ENCODE data around the gene PRKN. TPM values are rescaled to one million over a fixed set of nuclear protein-coding genes. Genes with fewer than 3 reads are reported as not detected.

The PRKN gene
- total RNA-seq, 1 experiment from 2014 or later, result 0.34 TPM

GRCh38 chr6:162671580-162672165 is 55.9 kb downstream of the PRKN start:
- H3K36me3 Mint-ChIP-seq (ENCODE audit: insufficient read depth, unreplicated experiment), result no peaks in the 10 kb centered on the region
- no peaks in the 10 kb centered on the region for H3K27me3 Mint-ChIP-seq (ENCODE audit: insufficient read depth, unreplicated experiment)
- ChIA-PET POLR2A (no interaction called here), CTCF (no interaction called here)
- no peaks in the 10 kb centered on the region for H3K4me1 Mint-ChIP-seq (ENCODE audit: low read depth, unreplicated experiment)
- TF ChIP-seq CTCF (IDR thresholded peaks at IDR 0.05; ENCODE audit: insufficient read depth in 1 of 2, low read depth in 1 of 2, low read length in 1 of 2, severe bottlenecking in 1 of 2, unreplicated experiment in 1 of 2), result no peak
- H3K4me3 Mint-ChIP-seq (ENCODE audit: unreplicated experiment), result no peak overlapping the region
- Histone ChIP-seq H3K4me1 (no peaks in the 10 kb centered on the region), H3K27me3 (replicated peaks; ENCODE audit: control insufficient read depth, insufficient read depth, low read length) (no peaks in the 10 kb centered on the region), H3K36me3 (ENCODE audit: control insufficient read depth, insufficient read depth, low read length) (no peaks in the 10 kb centered on the region), H3K4me3 (ENCODE audit: low read depth, low read length) (no peak overlapping the region), H3K9me3 (no peaks in the 10 kb centered on the region)
- no peak overlapping the region for H3K27ac Mint-ChIP-seq (ENCODE audit: unreplicated experiment)
- peaks cover 11% of the 10 kb centered on the region for H3K9me3 Mint-ChIP-seq (ENCODE audit: unreplicated experiment)
- no peak for DNase-seq
- intact Hi-C loops (cut with micrococcal nuclease; ENCODE audit: unreplicated experiment), result no loop called here
- BruUV-seq (replicated peaks), result no TSS peak

GRCh38 chr6:162670345-162670744 is 57.2 kb downstream of the PRKN start:
- H3K9me3 ChIP-seq, result no peaks in the 10 kb centered on the region
- no peak overlapping the region for H3K4me3 Mint-ChIP-seq (ENCODE audit: unreplicated experiment)
- no peak overlapping the region for H3K4me3 ChIP-seq (ENCODE audit: low read depth, low read length)
- H3K4me1 ChIP-seq, result no peaks in the 10 kb centered on the region
- H3K4me1 Mint-ChIP-seq (ENCODE audit: low read depth, unreplicated experiment), result no peaks in the 10 kb centered on the region
- no peak for DNase-seq
- ChIA-PET CTCF (no interaction called here), POLR2A (no interaction called here)
- no peaks in the 10 kb centered on the region for H3K27me3 ChIP-seq (replicated peaks; ENCODE audit: control insufficient read depth, insufficient read depth, low read length)
- H3K9me3 Mint-ChIP-seq (ENCODE audit: unreplicated experiment), result peaks cover 11% of the 10 kb centered on the region
- no peaks in the 10 kb centered on the region for H3K27me3 Mint-ChIP-seq (ENCODE audit: insufficient read depth, unreplicated experiment)
- TF ChIP-seq CTCF (IDR thresholded peaks at IDR 0.05; ENCODE audit: insufficient read depth in 1 of 2, low read depth in 1 of 2, low read length in 1 of 2, severe bottlenecking in 1 of 2, unreplicated experiment in 1 of 2), result no peak
- H3K36me3 ChIP-seq (ENCODE audit: control insufficient read depth, insufficient read depth, low read length), result no peaks in the 10 kb centered on the region
- BruUV-seq (replicated peaks), result no TSS peak
- no peaks in the 10 kb centered on the region for H3K36me3 Mint-ChIP-seq (ENCODE audit: insufficient read depth, unreplicated experiment)
- H3K27ac Mint-ChIP-seq (ENCODE audit: unreplicated experiment), result no peak overlapping the region
- intact Hi-C loops (cut with micrococcal nuclease; ENCODE audit: unreplicated experiment), result no loop called here

GRCh38 chr6:162666246-162666645 is 61.3 kb downstream of the PRKN start:
- no peak overlapping the region for H3K4me3 Mint-ChIP-seq (ENCODE audit: unreplicated experiment)
- no peaks in the 10 kb centered on the region for H3K4me1 Mint-ChIP-seq (ENCODE audit: low read depth, unreplicated experiment)
- ChIA-PET CTCF (no interaction called here), POLR2A (no interaction called here)
- BruUV-seq (replicated peaks), result no TSS peak
- intact Hi-C loops (cut with micrococcal nuclease; ENCODE audit: unreplicated experiment), result no loop called here
- H3K9me3 Mint-ChIP-seq (ENCODE audit: unreplicated experiment), result no peaks in the 10 kb centered on the region
- TF ChIP-seq CTCF (IDR thresholded peaks at IDR 0.05; ENCODE audit: insufficient read depth in 1 of 2, low read depth in 1 of 2, low read length in 1 of 2, severe bottlenecking in 1 of 2, unreplicated experiment in 1 of 2), result no peak
- H3K27ac Mint-ChIP-seq (ENCODE audit: unreplicated experiment), result no peak overlapping the region
- H3K36me3 Mint-ChIP-seq (ENCODE audit: insufficient read depth, unreplicated experiment), result no peaks in the 10 kb centered on the region
- no peaks in the 10 kb centered on the region for H3K36me3 ChIP-seq (ENCODE audit: control insufficient read depth, insufficient read depth, low read length)
- H3K4me3 ChIP-seq (ENCODE audit: low read depth, low read length), result no peak overlapping the region
- no peak for DNase-seq
- H3K27me3 Mint-ChIP-seq (ENCODE audit: insufficient read depth, unreplicated experiment), result no peaks in the 10 kb centered on the region
- no peaks in the 10 kb centered on the region for H3K4me1 ChIP-seq
- H3K27me3 ChIP-seq (replicated peaks; ENCODE audit: control insufficient read depth, insufficient read depth, low read length), result no peaks in the 10 kb centered on the region
- H3K9me3 ChIP-seq, result no peaks in the 10 kb centered on the region
